Glutamatergic neuron (in vitro differentiated cells): ENCODE measurements around the gene PLEK. TPM values are rescaled to one million over a fixed set of nuclear protein-coding genes. Genes with fewer than 3 reads are reported as not detected.

Experiments used
- DNase-seq: peaks from one replicate; pipeline ENCODE4 v3.0.0; 2022
- H3K27ac Mint-ChIP-seq: one replicate; pipeline ENCODE4 v1.8.0; 2020; ENCODE audit warnings: mild to moderate bottlenecking, mixed read lengths, inconsistent platforms; ENCODE audit not compliant: unreplicated experiment
- H3K27me3 Mint-ChIP-seq: one replicate; pipeline ENCODE4 v1.8.0; 2020; ENCODE audit warnings: mild to moderate bottlenecking, moderate library complexity, mixed read lengths, inconsistent platforms; ENCODE audit not compliant: unreplicated experiment
- H3K36me3 Mint-ChIP-seq: one replicate; pipeline ENCODE4 v1.8.0; 2020; ENCODE audit warnings: mild to moderate bottlenecking, mixed read lengths, inconsistent platforms; ENCODE audit not compliant: unreplicated experiment
- H3K4me1 Mint-ChIP-seq: one replicate; pipeline ENCODE4 v1.8.0; 2020; ENCODE audit warnings: mild to moderate bottlenecking, low read depth, mixed read lengths, inconsistent platforms; ENCODE audit not compliant: unreplicated experiment
- H3K4me3 Mint-ChIP-seq: one replicate; pipeline ENCODE4 v1.8.0; 2020; ENCODE audit warnings: mild to moderate bottlenecking, mixed read lengths, inconsistent platforms; ENCODE audit not compliant: unreplicated experiment
- H3K9me3 Mint-ChIP-seq: one replicate; pipeline ENCODE4 v1.8.0; 2020; ENCODE audit warnings: mild to moderate bottlenecking, moderate library complexity, mixed read lengths, inconsistent platforms; ENCODE audit not compliant: unreplicated experiment
- CTCF ChIP-seq: fragments of 200-600 bp; sonication (generic); IDR thresholded peaks from one replicate; pipeline ENCODE4 v1.5.0; 2021; ENCODE audit not compliant: partially characterized antibody, unreplicated experiment
- total RNA-seq: library from RNA; stranded (reverse); fragmentation: NEBNext Ultra II Directional; extraction: Animal tissue kit (Norgen Biotek cat#: 25700); gene quantifications from one replicate; pipeline ENCODE4 v1.2.1, GENCODE V29; 2021; ENCODE audit not compliant: unreplicated experiment

PLEK gene
- total RNA-seq, 1 donor from 2014 or later, result not detected

DNA sequence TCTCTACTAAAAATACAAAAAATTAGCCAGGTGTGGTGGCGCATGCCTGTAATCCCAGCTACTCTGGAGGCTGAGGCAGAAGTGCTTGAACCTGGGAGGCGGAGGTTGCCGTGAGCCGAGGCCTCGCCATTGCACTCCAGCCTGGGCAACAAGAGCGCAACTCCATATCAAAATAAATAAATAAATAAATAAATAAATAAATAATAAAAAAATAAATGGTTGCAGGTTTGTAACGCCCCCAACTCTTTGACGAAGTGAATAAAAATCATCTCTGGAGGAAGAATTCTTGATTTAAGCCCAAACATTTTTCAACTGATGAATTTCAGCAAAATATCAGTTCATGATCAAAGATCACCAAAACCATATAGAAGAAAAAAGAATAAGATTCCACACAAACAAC lies 32.1 kb upstream of the PLEK start:
- Mint-ChIP-seq H3K27me3 (peaks cover 5% of the 10 kb centered on the region), H3K9me3 (peaks cover 3% of the 10 kb centered on the region), H3K27ac (no peak overlapping the region), H3K4me3 (no peak overlapping the region), H3K4me1 (no peaks in the 10 kb centered on the region), H3K36me3 (no peaks in the 10 kb centered on the region)
- DNase-seq, result no peak
- no peak for TF ChIP-seq CTCF

DNA sequence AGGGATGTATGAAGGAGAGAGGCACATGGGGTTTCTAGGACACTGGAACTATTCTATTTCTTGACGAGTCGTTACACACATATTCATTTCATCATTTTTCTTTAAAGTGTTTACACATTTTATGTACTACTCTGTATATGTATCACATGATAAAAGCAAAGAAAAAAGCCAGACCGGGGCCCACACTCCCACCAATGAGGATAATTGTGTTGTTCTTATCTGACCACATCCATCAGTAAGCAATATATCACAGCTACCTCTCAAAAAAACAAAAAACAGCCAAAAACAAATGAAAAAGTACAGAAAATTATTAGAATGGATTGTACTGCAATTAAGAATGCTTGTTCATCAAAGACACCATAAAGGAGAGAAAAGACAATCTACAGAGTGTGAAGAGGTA lies 31.2 kb upstream of the PLEK start:
- Mint-ChIP-seq H3K27ac (no peak overlapping the region), H3K36me3 (no peaks in the 10 kb centered on the region), H3K27me3 (peaks cover 3% of the 10 kb centered on the region)

GRCh38 chr2:68336192-68336591 lies 28.9 kb upstream of the PLEK start:
- H3K27ac Mint-ChIP-seq, result no peak overlapping the region
- H3K27me3 Mint-ChIP-seq, result no peaks in the 10 kb centered on the region
- no peaks in the 10 kb centered on the region for H3K4me1 Mint-ChIP-seq
- H3K4me3 Mint-ChIP-seq, result no peak overlapping the region
- no peak for DNase-seq
- H3K9me3 Mint-ChIP-seq, result peaks cover 3% of the 10 kb centered on the region
- H3K36me3 Mint-ChIP-seq, result no peaks in the 10 kb centered on the region
- no peak for TF ChIP-seq CTCF

More for the DNA sequence above, 31.2 kb upstream of the PLEK start:
- H3K9me3 Mint-ChIP-seq, result peaks cover 3% of the 10 kb centered on the region
- H3K4me3 Mint-ChIP-seq, result no peak overlapping the region
- DNase-seq, result no peak
- no peaks in the 10 kb centered on the region for H3K4me1 Mint-ChIP-seq
- TF ChIP-seq CTCF, result no peak

- H3K27ac Mint-ChIP-seq, result no peak overlapping the region
- H3K4me3 Mint-ChIP-seq, result no peak overlapping the region
- no peak for TF ChIP-seq CTCF
- no peaks in the 10 kb centered on the region for H3K4me1 Mint-ChIP-seq
- H3K9me3 Mint-ChIP-seq, result peaks cover 3% of the 10 kb centered on the region
- no peak for DNase-seq
- no peaks in the 10 kb centered on the region for H3K27me3 Mint-ChIP-seq
- no peaks in the 10 kb centered on the region for H3K36me3 Mint-ChIP-seq
Observed at GRCh38 chr2:68340226-68341061, 24.6 kb upstream of the PLEK start.

DNA sequence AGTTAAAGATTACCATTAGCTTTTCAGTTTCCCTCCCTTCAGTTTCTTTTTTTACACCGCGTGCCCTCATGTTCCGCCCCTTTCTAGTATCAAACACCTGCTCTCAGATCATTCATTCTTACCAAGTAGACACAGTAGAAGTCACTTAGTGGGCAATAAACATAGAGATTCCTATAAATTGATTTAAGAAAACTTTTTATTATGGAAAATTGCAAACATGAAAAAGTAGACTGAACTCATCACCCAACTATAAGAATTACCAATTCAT lies 24.1 kb upstream of the PLEK start:
- Mint-ChIP-seq H3K4me3 (no peak overlapping the region), H3K4me1 (no peaks in the 10 kb centered on the region), H3K27me3 (no peaks in the 10 kb centered on the region), H3K36me3 (no peaks in the 10 kb centered on the region), H3K27ac (no peak overlapping the region), H3K9me3 (peaks cover 2% of the 10 kb centered on the region)
- TF ChIP-seq CTCF, result no peak
- DNase-seq, result no peak
